Upper lobe of right lung (tissue), 1 donor: ENCODE measurements around the gene TUBB1. TPM values are rescaled to one million over a fixed set of nuclear protein-coding genes. Genes with fewer than 3 reads are reported as not detected.
A peak's percentile ranks its signal among the peaks of the same experiment; 100 is the strongest.

Source experiments
- ATAC-seq: fragments of 200-7000 bp; cut with Tn5 transposase; one replicate; pipeline ENCODE4 v1.9.1; 2020; ENCODE audit warnings: mild to moderate bottlenecking, moderate library complexity
- DNase-seq: peaks from one replicate; pipeline ENCODE4 v3.0.0-alpha.2; 2020
- H3K27ac ChIP-seq: fragments of 200-600 bp; one replicate; pipeline ENCODE4 v1.8.0; 2022
- H3K27me3 ChIP-seq: fragments of 200-600 bp; one replicate; pipeline ENCODE4 v1.8.0; 2022; ENCODE audit warnings: mild to moderate bottlenecking
- H3K36me3 ChIP-seq: fragments of 200-600 bp; one replicate; pipeline ENCODE4 v1.8.0; 2022
- H3K4me1 ChIP-seq: fragments of 200-600 bp; one replicate; pipeline ENCODE4 v1.8.0; 2022
- H3K4me3 ChIP-seq: fragments of 200-600 bp; one replicate; pipeline ENCODE4 v1.8.0; 2022; ENCODE audit warnings: mild to moderate bottlenecking
- H3K9me3 ChIP-seq: fragments of 200-600 bp; one replicate; pipeline ENCODE4 v1.8.0; 2022
- CTCF ChIP-seq: fragments of 200-600 bp; IDR thresholded peaks from one replicate; pipeline ENCODE4 v1.8.0; 2022; ENCODE audit warnings: antibody characterized with exemption
- intact Hi-C: fragments of 100-400 bp; cut with DNase I; formaldehyde crosslinking; loops from one replicate; pipeline ENCODE4 v1.11.0; 2022
- total RNA-seq: library from RNA; stranded (reverse); fragmentation: NEBNext Ultra II Directional; extraction: Animal tissue kit (Norgen Biotek cat#: 25700); gene quantifications from one replicate; pipeline ENCODE4 v1.2.1, GENCODE V29; 2021
- donor health status: DM: no; HTN: yes; CAD: no; lungs with severe emphysema.

The TUBB1 gene
- total RNA-seq, 1 donor from 2014 or later = 3.0 TPM

- Histone ChIP-seq H3K4me3 (no peak overlapping the region), H3K4me1 (no peaks in the 10 kb centered on the region), H3K9me3 (no peaks in the 10 kb centered on the region), H3K36me3 (no peaks in the 10 kb centered on the region), H3K27me3 (no peaks in the 10 kb centered on the region), H3K27ac (no peak overlapping the region)
- TF ChIP-seq CTCF = no peak
- DNase-seq (no peak), ATAC-seq (no peak)
- intact Hi-C loops = no loop called here
These were observed 42.9 kb downstream of the TUBB1 start for GRCh38 chr20:59062081-59062480.

GRCh38 chr20:59063358-59064213 lies 44.4 kb downstream of the TUBB1 start:
- Histone ChIP-seq H3K4me3 (no peak overlapping the region), H3K4me1 (no peaks in the 10 kb centered on the region), H3K27ac (no peak overlapping the region), H3K27me3 (no peaks in the 10 kb centered on the region), H3K36me3 (no peaks in the 10 kb centered on the region), H3K9me3 (no peaks in the 10 kb centered on the region)
- intact Hi-C loops = no loop called here
- TF ChIP-seq CTCF = no peak
- DNase-seq (no peak), ATAC-seq (peak; percentile 37)

DNA sequence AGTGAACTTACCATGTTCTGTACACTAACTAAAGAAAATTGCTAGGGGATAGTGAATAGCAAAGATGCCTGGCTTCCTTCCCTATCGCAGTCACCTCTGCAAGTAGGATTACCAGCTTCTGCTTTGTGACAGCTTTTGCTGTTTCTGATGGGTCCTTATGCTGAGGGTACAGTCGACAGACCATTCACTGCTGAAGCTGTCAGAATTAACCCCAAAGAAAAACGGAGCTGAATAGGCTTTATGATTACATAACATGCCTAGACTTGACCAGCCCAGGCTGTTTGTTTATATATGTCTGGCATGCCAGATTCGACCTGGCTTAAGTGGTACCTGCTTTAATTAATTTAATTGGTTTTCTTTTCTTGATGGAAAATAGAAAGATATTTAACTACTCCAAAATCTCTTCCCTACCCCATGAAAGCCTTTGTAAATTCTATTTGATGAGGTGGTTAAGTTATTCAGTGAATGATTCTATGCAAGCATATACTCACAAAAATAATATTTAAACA lies 45.0 kb downstream of the TUBB1 start:
- H3K36me3 ChIP-seq = no peaks in the 10 kb centered on the region
- no peaks in the 10 kb centered on the region for H3K4me1 ChIP-seq
- H3K27ac ChIP-seq = no peak overlapping the region
- H3K9me3 ChIP-seq = no peaks in the 10 kb centered on the region
- H3K27me3 ChIP-seq = no peaks in the 10 kb centered on the region
- no peak overlapping the region for H3K4me3 ChIP-seq
- TF ChIP-seq CTCF = no peak
- ATAC-seq (no peak), DNase-seq (no peak)
- intact Hi-C loops = no loop called here

DNA sequence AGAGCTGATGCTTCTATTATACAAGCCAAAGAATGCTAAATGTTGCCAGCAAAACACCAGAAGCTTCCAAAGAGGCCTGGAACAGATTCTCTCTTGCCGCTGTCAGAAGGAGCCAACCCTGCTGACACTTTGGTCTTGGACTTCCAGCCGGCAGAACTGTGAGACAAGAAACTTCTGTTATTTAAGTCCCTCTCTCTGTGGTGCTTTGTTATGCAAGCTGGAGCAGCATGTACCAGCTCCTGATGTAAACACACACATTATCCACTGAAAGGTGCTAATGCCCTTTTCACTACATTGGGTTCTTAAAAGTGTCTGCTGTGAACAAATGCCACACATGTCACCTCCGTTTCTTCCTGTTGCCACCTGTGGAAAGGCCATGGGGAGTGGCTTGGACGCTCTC lies 49.3 kb downstream of the TUBB1 start:
- H3K4me1 ChIP-seq = no peaks in the 10 kb centered on the region
- DNase-seq (no peak), ATAC-seq (no peak)
- no peaks in the 10 kb centered on the region for H3K9me3 ChIP-seq
- no peak overlapping the region for H3K27ac ChIP-seq
- no peaks in the 10 kb centered on the region for H3K27me3 ChIP-seq
- no peaks in the 10 kb centered on the region for H3K36me3 ChIP-seq
- H3K4me3 ChIP-seq = no peak overlapping the region
- no peak for TF ChIP-seq CTCF
- intact Hi-C loops = no loop called here

DNA sequence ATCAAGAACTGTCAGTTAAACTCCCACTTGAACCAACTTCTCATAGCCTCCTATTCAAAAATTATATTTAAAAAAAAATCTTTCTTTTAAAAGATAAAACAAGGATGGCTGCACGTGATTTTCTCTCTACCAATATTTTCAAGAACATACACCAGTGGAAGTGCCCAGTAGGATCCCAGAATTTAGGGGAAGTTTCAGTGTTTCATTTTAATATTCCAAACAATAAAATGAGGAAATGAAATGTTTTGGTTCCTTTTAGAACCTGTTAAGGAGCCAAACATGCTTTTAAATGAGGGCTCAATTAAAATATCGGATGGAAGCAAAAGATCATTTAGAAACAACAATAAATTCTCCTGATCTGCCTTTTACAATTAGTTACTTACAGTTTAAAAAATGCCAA lies 49.8 kb downstream of the TUBB1 start:
- no peaks in the 10 kb centered on the region for H3K27me3 ChIP-seq
- no peak for TF ChIP-seq CTCF
- H3K27ac ChIP-seq = no peak overlapping the region
- ATAC-seq (no peak), DNase-seq (no peak)
- intact Hi-C loops = no loop called here
- H3K36me3 ChIP-seq = no peaks in the 10 kb centered on the region
- H3K4me3 ChIP-seq = no peak overlapping the region
- no peaks in the 10 kb centered on the region for H3K4me1 ChIP-seq
- no peaks in the 10 kb centered on the region for H3K9me3 ChIP-seq
